HepG2 (cell line): ENCODE data around the gene CALML6. TPM values are rescaled to one million over a fixed set of nuclear protein-coding genes. Genes with fewer than 3 reads are reported as not detected.

ENCODE experiments used
- GPBP1L1 ChIP-seq: sonication (generic); formaldehyde crosslinking; IDR thresholded peaks from 2 replicates; pipeline ENCODE4 v1.5.0; 2020; ENCODE audit warnings: mild to moderate bottlenecking, missing genetic modification reagents
- KLF11 ChIP-seq: IDR thresholded peaks from 2 replicates; pipeline ENCODE4 v1.6.1; 2016; ENCODE audit warnings: missing compliant biosample characterization
- MYNN ChIP-seq: sonication (generic); formaldehyde crosslinking; IDR thresholded peaks from 2 replicates; pipeline ENCODE4 v1.4.0; 2020; ENCODE audit warnings: mild to moderate bottlenecking, low read depth, missing genetic modification reagents
- PITX1 ChIP-seq: sonication (generic); formaldehyde crosslinking; IDR thresholded peaks from 2 replicates; pipeline ENCODE4 v1.5.1; 2020; ENCODE audit warnings: mild to moderate bottlenecking, missing genetic modification reagents
- ZNF891 ChIP-seq: sonication (generic); formaldehyde crosslinking; IDR thresholded peaks from 2 replicates; pipeline ENCODE4 v1.5.0; 2020; ENCODE audit warnings: mild to moderate bottlenecking, missing genetic modification reagents
- ZSCAN31 ChIP-seq: sonication (generic); formaldehyde crosslinking; IDR thresholded peaks from 2 replicates; pipeline ENCODE4 v1.5.0; 2020; ENCODE audit warnings: low read depth, mild to moderate bottlenecking, missing genetic modification reagents
- polyA plus RNA-seq, 8 experiments: library from polyadenylated mRNA; depleted of rRNA in 3 of 8; stranded (reverse) in 7 of 8; unstranded in 1 of 8; fragments of >200 nt; fragmentation: Illumina TruSeq in 4 of 8; extraction: Trizol in 4 of 8; gene quantifications; 2 replicates each; pipeline versions ENCODE4 v1.2.1 to v1.2.3, GENCODE V29; 2011 to 2016; ENCODE audit warnings: low read depth in 4 of 8, missing spikeins in 1 of 8, mixed read lengths in 1 of 8; ENCODE audit not compliant: insufficient read depth in 1 of 8
- total RNA-seq, 5 experiments: library from RNA; depleted of rRNA; stranded (reverse); fragments of >200 nt; fragmentation: Illumina TruSeq; extraction: Trizol; gene quantifications; 2 replicates each; pipeline ENCODE4 v1.2.3, GENCODE V29; 2016; ENCODE audit warnings: low read depth in 1 of 5
- TF ChIP-seq, protein P1 (sequence below): sonication (generic); formaldehyde crosslinking; IDR thresholded peaks from 2 replicates; pipeline ENCODE4 v1.5.0; 2020; ENCODE audit warnings: mild to moderate bottlenecking, missing genetic modification reagents, borderline replicate concordance
- TF ChIP-seq, protein P2 (sequence below): sonication (generic); formaldehyde crosslinking; IDR thresholded peaks from 2 replicates; pipeline ENCODE4 v1.5.1; 2020; ENCODE audit warnings: missing genetic modification reagents, mild to moderate bottlenecking, borderline replicate concordance

CALML6 gene
- total and polyA plus RNA-seq, 2 of the 13 experiments (the other 11 are each of a cell fraction or from before 2014, with no cell fraction given): 0.11 to 0.12 TPM

DNA sequence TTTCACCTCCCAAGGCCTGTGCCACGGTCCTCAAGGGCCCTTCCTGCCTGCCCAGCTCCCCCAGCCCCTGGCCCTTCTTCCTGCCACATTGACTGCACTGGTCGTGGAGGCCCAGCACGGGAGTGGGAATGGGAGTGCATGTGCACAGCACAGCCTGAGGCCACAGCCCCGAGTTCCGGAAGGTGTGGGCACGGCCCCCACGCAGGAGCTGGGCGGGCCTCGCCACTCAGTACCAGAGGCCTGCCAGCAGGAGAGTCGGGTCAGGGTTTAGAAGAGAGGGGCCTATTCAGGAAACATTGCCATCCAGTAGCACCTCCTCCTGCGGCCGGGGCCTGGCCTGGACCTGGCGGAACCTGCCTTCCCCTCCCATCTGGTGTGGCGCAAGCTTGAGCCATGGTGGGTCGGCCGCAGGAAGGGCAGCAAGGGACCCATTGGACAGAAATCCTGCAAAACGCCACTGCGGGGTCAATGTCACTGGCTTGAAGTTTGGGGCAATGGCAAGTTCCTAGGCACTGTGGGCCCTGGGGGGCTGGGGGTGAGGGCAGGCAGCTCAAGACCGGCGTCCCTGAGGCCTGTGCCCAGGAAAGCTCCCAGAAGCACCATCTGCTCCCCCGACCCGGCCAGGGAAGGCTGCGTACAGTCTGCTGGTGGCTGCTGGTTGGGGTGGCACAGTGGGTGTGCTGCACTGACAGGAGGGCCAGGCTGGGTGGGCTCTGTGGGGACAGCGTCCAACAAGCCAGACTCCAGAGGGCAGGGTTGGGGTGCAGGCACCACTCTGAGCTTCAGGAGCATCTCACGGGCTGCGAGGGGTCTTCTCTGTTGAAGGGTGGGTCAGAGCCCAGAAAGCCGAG is 5.8 kb downstream of the CALML6 start (continued):
- TF ChIP-seq, protein P1, sequence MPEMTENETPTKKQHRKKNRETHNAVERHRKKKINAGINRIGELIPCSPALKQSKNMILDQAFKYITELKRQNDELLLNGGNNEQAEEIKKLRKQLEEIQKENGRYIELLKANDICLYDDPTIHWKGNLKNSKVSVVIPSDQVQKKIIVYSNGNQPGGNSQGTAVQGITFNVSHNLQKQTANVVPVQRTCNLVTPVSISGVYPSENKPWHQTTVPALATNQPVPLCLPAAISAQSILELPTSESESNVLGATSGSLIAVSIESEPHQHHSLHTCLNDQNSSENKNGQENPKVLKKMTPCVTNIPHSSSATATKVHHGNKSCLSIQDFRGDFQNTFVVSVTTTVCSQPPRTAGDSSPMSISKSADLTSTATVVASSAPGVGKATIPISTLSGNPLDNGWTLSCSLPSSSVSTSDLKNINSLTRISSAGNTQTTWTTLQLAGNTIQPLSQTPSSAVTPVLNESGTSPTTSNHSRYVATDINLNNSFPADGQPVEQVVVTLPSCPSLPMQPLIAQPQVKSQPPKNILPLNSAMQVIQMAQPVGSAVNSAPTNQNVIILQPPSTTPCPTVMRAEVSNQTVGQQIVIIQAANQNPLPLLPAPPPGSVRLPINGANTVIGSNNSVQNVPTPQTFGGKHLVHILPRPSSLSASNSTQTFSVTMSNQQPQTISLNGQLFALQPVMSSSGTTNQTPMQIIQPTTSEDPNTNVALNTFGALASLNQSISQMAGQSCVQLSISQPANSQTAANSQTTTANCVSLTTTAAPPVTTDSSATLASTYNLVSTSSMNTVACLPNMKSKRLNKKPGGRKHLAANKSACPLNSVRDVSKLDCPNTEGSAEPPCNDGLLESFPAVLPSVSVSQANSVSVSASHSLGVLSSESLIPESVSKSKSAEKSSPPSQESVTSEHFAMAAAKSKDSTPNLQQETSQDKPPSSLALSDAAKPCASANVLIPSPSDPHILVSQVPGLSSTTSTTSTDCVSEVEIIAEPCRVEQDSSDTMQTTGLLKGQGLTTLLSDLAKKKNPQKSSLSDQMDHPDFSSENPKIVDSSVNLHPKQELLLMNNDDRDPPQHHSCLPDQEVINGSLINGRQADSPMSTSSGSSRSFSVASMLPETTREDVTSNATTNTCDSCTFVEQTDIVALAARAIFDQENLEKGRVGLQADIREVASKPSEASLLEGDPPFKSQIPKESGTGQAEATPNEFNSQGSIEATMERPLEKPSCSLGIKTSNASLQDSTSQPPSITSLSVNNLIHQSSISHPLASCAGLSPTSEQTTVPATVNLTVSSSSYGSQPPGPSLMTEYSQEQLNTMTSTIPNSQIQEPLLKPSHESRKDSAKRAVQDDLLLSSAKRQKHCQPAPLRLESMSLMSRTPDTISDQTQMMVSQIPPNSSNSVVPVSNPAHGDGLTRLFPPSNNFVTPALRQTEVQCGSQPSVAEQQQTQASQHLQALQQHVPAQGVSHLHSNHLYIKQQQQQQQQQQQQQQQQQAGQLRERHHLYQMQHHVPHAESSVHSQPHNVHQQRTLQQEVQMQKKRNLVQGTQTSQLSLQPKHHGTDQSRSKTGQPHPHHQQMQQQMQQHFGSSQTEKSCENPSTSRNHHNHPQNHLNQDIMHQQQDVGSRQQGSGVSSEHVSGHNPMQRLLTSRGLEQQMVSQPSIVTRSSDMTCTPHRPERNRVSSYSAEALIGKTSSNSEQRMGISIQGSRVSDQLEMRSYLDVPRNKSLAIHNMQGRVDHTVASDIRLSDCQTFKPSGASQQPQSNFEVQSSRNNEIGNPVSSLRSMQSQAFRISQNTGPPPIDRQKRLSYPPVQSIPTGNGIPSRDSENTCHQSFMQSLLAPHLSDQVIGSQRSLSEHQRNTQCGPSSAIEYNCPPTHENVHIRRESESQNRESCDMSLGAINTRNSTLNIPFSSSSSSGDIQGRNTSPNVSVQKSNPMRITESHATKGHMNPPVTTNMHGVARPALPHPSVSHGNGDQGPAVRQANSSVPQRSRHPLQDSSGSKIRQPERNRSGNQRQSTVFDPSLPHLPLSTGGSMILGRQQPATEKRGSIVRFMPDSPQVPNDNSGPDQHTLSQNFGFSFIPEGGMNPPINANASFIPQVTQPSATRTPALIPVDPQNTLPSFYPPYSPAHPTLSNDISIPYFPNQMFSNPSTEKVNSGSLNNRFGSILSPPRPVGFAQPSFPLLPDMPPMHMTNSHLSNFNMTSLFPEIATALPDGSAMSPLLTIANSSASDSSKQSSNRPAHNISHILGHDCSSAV (CRISPR knock-in tag): no peak
- TF ChIP-seq ZNF891: peak; percentile 35; the same call in 1 of the 2 replicates
- TF ChIP-seq ZSCAN31: peak; percentile 46; the same call in 1 of the 2 replicates
- TF ChIP-seq, protein P2, sequence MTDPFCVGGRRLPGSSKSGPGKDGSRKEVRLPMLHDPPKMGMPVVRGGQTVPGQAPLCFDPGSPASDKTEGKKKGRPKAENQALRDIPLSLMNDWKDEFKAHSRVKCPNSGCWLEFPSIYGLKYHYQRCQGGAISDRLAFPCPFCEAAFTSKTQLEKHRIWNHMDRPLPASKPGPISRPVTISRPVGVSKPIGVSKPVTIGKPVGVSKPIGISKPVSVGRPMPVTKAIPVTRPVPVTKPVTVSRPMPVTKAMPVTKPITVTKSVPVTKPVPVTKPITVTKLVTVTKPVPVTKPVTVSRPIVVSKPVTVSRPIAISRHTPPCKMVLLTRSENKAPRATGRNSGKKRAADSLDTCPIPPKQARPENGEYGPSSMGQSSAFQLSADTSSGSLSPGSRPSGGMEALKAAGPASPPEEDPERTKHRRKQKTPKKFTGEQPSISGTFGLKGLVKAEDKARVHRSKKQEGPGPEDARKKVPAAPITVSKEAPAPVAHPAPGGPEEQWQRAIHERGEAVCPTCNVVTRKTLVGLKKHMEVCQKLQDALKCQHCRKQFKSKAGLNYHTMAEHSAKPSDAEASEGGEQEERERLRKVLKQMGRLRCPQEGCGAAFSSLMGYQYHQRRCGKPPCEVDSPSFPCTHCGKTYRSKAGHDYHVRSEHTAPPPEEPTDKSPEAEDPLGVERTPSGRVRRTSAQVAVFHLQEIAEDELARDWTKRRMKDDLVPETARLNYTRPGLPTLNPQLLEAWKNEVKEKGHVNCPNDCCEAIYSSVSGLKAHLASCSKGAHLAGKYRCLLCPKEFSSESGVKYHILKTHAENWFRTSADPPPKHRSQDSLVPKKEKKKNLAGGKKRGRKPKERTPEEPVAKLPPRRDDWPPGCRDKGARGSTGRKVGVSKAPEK (CRISPR knock-in tag): no peak
- no peak for TF ChIP-seq KLF11 (CRISPR knock-in tag)
- no peak for TF ChIP-seq PITX1 (CRISPR knock-in tag)
- no peak for TF ChIP-seq MYNN (CRISPR knock-in tag)
- TF ChIP-seq GPBP1L1 (CRISPR knock-in tag): no peak
